Stimulated activated CD8-positive, alpha-beta memory T cell treated with anti-CD3 and anti-CD28 coated beads, Interleukin-15, amount 100 ng/mL, for 4 hours (primary cell): ENCODE measurements around the gene FSTL1.

Source experiments
- DNase-seq, 2 donors: peaks; one replicate each; pipeline ENCODE4 v3.0.0-alpha.2; 2020; ENCODE audit warnings: low read depth in 2 of 2

Gene FSTL1

DNA sequence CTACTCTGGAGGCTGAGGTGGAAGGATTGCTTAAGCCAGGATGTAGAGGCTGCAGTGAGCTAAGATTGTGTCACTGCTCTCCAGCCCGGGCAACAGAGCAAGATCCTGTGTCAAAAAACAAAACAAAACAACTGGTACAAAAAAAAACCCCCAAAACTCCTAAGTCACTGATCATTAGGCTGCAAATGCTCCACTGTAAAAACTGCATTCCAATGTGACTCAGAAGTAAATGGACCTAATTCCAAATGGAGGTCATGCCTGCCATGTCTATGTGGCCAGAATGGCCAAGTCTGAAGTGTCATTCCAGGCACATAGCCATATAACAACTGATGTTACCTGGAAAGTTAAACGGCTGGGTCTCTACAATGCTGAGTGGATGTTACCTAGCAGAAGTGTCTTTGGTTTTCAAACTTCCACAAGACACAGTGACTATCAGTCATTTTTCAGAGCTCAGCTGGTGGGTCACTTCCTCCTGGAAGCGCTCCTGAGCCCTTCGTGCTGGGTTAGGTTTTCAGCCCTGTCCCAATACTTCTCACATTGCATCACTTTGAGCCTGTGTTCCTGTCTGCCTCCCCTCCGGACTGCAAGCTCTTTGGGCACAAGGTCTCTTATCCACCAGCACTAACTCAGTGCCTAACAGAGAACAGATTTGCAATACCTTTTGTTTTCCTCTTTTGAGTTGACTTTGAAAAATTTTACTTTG, 10.6 kb downstream of the FSTL1 start:
- DNase-seq, result no peak

DNA sequence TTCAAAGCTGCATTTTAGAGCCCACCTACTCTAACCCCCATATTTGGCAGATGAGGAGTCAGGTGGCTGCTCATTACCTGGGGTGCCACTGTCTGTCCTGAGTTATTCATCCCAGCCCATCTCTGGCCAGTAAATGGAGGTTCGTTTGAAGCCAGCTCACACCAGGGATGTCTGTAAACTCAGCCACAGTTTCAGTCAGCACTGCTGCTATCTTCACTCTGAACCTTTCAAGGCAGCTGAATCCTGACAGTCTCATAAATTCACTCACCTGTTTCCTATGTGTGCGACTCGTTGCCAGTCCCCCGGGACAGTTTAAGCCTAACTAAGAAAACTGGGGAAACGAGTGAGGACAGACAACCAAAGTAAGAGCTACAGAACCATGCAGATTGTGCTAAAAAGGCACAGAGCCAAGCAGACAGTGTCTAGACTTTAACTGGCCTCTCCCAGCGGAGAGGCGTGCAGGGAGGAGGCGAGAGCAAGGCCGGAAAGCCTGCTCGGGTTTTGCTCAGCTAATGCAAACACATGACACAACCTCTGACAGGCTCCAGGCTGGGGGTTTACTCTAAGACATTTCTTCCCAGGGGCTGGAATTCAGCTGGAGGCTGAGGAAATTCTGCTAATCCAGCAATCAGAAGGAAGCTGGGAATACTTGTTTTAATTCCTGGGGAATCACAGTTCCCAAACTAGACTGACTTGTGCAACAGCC, 12.0 kb downstream of the FSTL1 start:
- DNase-seq, result no peak

DNA sequence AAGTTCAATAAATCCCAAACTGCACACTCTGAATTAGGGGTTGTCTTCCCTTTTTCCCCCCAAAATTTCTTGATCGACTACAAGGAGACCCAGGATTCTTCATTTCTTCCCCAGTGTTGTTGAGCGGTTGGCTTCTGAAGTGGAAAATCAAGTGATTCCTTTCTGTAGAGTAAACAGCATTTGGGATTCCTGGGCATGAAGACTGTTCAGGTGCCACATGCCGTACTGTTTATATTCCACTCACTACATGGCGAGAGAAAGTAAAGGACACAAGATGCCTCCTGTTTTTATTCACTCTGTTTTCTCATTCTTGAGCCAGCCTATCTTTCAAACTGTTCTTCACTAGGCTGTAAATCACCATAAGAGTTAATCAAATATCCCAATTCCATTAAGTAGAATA, 12.6 kb downstream of the FSTL1 start:
- DNase-seq, result no peak

DNA sequence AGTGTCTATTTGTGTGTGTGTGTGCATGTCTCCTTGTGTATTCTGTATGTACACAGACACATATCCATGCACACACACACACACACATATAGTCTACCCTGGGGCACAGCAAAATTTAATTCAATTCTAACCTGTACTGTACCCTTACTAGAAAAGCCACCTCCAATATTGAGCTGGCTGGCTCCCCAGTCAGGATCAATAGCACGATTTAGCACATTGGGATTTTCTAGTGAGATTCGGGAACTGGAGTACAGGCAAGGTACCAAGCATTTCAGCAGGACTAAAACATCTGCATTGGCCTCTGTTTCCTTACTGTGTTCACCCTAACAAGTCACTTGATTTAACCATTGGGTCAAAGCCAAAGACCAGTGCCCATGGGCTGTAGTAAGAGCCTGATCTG, 13.2 kb downstream of the FSTL1 start:
- DNase-seq, result no peak

DNA sequence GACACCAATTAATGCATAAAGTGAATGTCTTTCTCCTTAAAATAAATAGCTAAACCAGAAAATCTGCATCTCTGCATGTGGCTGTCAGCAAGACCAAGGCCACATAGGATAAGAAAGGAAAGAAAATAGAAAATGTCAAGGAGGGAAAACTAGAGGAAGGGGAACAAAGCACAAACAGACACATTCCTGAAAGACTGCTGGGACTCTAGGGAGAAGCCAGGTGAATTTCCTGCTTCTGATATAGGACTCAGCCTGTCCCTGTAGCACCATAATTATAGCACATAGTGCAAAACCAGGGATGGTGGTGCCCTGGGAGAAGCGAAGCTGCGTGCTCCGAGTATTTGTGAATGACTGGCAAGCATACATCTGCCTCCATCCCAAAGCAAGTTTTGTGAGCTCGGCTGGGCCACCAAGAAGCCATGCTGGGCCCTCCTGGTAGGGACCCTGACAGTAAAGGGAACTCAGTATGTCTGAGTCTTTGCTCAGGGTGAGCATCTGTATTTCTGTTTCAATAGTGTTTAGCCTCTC, 14.2 kb downstream of the FSTL1 start:
- no peak for DNase-seq

DNA sequence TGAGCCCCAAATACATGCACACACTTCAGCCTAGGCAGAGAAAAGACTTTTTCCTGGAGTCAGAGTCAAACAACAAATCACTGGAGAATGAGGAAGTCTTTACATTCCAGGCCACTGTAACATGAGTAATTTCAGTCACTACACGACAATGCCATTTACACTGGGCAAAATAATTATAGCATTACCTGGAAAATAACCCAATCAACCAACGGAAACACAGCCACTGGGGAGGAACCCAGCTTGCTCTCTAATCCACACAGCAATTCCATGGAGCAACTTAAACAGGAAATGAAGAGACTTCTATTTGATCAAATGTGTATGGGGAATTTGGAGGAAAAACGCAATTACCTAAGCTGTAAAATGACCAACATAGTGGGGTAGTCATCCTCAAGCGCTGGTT, 15.2 kb downstream of the FSTL1 start:
- no peak for DNase-seq

DNA sequence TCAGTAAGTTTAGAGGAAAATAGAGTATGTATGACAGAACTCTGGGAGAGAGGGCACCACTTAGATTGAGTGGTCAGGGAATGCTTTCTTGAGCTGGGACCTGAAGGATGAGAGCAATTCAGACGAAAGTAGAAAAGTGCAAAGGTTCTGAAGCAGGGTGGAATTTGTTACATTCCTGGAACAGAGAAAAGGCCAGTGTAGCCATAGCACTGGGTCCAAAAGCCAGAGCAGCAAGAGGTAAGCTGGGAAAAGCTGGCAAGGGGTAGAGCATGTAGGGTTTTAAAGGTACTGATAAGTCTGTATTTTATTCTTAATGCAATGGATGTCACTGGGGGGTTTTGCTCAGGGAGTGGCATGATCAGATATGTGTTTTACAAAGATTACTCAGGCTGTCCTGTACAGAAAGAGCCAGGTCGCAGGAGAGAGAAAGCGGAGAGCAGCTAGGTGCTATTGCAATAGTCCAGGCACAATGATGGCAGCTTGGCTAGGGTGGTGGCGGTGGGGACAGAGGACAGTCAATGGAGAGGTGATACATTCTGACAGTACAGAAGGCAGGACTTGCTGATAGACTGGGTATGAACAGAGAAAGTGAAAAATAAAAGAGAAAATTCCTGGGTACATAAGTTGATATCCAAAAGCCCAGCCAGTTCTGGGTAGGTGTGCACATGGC, 17.0 kb downstream of the FSTL1 start:
- no peak for DNase-seq

DNA sequence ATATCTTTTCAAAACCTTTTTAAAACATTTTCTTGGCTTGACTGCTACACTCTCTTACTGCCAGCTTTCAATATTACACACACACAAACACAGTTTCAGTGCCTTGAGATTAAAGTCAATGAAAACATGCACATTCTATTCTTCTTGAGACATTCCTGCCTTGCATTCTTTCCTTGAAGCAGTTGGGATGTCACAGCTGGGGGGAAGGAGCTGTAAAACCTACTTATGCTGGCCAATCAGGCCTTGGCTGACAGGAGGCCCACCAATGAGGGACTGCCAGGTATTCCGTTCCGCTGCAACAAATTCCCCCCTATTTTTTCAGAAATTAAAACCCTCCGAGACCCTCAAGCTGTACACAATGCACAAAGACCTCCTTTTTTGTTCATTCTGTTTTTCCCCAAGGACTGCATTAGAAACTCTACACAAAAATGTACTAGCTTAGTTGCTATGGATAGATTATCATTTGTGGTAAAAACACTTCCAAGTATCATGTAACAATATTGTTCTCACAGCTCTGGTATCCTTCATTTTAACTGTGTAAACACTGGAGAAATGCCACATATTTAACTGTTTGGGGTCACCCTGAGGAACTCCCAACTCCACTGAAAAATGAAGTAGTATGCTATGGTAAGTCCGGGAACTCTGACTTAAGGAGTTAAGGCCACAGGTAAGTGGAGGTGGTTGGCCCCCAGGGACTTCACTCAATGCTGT, 18.5 kb downstream of the FSTL1 start:
- no peak for DNase-seq

DNA sequence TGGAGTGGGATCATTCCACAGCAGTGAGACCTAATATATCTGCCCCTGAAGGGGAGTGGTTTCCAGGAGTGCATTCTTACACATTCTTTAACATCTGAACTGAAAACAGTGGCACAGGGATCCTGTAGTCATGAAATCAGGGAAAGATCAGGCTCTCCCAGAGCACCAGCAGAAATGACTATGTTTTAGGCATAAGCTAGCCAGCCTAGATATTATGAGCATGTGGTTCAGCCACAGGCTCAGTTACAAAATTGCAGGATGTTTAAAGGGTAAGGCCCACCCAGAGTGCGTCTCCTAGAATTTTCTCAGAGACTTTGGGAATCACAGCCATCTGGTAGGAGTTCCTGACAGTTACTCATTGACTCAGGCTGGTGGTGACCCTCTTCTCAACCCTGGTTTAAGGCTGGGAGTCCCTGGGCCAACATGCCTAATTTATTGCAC, 20.9 kb downstream of the FSTL1 start:
- DNase-seq, result no peak

DNA sequence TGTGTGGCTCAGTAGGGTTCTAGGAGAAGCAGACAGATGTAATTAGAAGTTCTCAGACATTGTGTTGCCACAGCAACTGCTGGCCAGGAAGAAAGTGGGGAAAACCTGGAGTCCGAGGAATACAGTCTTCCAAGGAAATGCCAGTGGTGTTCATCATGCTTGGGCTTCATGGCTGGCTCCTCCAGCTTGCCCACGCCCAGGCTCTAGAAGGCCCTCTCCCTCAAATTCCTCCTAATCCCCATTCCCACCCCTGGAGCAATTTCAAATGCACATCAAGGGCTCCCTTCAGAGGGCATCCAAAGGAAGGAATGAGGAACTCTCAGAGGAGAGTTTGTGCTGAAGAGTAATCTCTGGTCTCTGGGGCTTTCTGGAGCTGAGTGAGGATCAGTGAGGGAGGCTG, 21.9 kb downstream of the FSTL1 start:
- no peak for DNase-seq

DNA sequence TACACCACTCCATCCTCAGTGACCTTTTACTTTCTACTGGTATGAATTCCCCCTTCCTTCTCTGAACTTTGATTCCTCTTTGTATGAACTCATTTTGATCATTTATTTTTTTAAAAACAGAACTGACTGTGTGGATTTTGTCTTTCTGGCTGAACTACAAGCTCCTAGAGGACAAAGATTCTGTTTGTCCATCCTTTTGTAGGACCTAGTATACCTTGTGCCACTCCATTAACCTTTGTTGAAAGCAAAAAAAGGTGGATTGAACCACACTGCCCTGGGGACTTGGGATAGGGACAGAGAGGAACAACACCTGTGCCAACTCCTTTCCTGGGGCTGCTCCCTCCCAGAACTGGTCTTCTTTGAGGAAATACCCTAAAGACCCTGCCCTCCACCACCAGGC, 23.6 kb downstream of the FSTL1 start:
- DNase-seq, result no peak

DNA sequence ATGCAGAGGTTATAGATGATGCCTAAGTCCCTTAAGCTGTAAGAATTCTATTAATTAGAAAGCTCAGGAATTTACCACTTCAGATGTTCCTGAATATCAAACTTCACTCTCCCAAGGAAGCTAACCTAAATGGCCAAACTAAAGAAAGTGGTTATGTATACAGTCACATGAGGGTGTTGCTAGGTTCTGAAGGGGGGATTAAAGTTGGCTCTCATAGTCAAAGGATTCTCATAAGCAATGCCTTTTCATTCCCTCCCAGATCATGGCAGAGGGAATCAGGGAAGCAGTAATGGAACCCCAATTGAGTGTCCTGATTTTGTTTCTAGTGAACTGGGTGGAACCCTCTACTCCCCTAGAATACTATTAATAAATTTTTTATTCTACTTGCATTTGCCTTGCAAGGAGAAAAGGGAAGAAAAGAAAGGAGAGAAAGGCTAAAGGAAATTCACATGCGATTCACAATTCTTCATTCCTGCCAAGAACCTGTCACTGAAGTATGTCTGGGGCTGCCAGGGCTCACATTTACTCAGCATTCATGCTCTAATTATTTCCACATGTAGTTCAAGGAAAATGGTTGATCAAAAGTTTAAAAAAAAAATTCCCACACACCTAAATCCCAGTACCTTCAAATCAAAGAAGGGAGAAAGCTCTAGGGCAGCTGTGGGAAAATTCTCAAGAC, 25.1 kb downstream of the FSTL1 start:
- DNase-seq, result no peak

DNA sequence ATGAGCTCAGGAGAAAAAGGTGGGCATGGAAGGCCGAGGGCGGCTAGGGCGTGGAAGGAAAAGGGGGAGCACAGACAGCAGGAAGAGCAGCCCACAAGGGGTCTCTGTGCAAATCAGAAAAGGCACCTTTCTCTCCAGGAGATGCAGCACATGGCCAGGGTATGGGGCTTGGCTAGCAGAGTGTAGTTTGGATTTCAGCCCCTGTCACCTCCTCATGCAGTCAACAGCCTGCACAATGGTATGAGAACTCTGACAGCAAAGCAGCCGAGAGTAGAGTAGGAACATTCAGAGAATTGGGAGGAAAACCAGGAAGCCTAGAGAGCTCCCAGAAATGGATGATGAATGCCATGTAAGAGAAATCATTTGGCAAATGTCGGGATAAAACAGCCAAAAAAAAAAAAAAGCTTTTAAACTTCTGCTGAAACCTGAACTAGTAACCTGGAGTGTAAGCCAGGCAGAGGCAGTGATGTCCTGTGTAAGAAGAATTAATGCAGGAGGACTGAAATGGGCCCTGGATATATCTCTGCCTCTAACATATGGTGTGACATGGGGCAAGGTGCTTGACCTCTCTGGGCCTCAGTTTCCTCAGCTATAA, 25.7 kb downstream of the FSTL1 start:
- DNase-seq, result no peak

DNA sequence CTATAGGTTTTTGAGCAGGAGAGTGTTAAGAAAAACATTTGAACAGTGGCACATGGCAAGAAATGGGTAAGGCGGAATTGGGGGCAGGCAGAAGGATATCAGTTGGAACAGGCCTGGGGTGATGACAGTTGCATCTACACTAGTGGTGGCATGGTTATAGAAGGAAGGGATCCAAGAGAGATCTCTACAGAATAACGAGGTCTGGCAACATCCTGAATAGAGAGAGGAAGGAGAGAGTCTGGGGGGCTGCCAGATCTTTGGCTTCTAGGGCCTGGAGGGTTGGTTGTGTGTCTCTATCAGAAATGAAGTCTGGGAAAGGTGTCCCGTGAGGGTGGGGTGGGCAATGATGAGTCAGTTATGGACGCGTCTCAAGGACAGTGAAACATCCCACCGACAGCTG, 26.3 kb downstream of the FSTL1 start:
- DNase-seq, result no peak

DNA sequence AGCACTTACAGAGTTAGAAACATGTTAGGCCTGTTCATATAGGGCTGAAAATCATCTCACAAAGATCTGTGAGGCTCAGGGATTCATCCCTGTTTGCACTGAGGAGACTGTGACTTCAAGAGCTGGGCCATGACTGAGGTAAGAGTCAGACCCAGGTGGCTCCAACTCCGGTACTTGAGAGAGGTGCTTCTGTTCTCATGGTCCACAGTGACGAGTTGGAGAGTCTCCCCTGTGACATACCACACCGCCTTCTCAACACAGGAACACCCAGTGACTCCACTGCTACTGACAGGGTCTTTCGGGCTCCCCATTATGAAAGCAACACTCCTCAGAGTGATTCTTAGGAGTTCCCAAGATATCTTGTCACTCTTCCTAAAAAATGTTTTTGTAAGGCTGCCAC, 27.4 kb downstream of the FSTL1 start:
- DNase-seq, result no peak

DNA sequence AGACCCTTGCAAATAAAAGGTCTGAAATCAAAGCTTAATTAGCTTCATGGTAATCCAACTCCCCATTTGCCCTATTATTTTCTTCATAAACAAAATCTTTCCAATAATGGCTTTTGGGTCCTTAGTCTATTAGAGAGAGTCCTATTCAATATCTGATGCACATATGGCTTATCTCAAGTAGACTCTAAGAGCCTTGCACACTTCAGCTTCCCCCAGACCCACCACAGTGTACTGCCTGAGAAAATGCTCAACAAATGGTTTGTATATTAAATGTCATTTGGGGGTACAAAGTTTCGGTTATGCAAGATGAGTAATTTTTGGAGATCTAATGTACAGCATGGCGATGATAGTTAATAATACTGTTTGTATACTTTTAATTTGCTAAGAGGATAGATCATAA, 28.9 kb downstream of the FSTL1 start:
- DNase-seq, result no peak

DNA sequence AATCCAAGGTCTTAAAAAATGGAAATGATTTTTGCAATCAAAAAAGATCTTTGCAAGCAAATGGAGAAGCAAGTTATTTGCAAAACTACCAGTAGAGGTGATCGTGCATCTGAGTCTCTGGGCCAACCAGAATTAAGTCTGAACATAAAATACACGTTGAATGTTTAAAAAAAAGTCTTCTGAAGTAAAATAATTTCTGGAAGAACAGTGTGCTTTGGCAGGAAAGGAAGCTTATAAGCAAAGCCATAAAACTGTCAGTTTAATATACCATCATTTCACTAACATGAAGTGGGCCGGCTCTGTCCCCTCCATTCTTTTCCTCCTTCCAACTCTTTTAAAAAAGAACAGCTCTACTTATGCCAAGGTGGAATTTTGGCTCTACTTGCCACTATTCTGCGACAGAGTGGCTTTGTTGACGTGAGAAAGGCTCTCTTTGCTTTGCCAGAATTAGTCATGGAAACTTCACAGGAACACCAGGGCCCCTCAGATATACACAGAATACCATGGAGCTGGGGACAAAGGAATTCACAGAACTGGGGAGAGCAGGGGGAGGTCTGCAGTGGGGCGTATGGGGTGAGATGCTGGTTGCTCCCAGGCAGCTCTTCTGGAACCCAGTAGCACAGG, 29.8 kb downstream of the FSTL1 start:
- DNase-seq, result no peak

DNA sequence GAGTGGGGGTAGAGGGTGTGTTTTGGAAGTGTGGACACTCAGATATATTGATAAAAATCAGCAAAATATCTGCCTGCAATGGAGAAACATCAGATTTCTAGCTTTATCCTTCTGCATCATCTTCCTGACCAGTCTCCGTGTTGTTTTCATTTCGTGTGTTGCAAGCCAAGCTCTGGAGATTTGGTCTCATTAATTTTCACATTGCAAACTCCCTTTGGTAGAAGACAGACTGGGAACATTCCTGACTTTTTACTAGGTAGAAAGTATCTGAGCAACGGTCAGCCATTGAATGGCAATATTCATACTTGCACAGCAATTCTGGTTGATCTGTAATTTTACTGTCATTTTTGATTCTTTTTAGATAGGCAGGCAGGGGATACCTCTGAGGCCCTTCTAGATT, 30.4 kb downstream of the FSTL1 start:
- no peak for DNase-seq

DNA sequence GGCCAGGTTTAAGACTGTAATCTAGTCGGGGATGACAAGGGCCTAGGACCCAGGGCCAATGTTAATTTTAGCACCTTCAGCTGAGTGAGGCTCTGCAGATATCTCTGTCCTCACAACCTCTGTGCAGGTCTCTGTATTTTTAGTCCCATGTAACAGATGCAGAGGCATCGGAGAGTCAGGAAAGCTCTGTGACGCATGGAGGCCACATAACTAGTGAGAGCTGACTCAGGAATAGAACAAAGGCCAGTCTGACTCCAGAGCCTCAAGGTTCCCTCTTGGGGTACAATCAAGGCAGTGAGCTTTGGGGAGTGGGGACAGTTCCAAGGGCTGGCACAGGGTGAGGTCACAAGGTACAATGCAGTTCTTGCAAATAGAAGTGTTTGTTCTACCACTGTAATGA, 31.0 kb downstream of the FSTL1 start:
- no peak for DNase-seq

DNA sequence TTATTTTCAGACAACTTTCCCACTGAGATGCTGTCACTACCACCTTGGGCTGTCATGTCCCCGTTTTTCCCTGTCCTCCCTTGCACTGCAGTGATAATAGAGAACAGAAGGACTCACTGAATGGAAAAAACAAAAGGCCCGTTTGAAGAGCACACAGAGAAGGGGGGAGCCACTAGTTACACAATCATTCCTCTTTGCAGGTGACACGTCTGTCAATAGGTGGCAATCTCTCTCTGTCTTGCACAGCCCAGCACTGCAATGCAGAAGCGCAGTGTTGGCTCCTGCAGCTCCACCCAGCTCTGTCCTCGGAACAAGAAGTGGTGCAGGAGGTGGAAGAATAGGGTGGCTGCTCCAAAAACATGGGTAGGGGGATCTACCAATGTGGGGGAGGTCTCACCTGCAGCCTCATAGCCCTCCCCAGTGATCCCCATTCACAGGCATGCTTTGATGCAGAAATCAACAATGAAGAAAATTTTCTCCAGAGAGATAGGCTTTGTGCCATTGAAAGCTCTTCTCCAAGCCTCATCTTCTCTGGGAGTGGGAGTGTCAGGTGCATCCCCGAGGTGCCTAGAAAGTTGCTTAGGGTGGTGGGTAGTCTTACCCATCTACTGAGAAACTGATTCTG, 31.8 kb downstream of the FSTL1 start:
- DNase-seq, result no peak
